Ovary (tissue), 9 donors: Measurements from ENCODE around the gene ZNF518B. TPM values are rescaled to one million over a fixed set of nuclear protein-coding genes. Genes with fewer than 3 reads are reported as not detected.

Experiments used
- DNase-seq, 5 donors: peaks; one replicate each; pipeline ENCODE4 v3.0.0-alpha.2; 2019 to 2020
- H3K27ac ChIP-seq, 2 donors: fragments of 200-600 bp; one replicate each; pipeline versions ENCODE4 v1.5.1 to v1.8.0; 2019 to 2022
- H3K27me3 ChIP-seq: fragments of 200-600 bp; one replicate; pipeline ENCODE4 v1.8.0; 2022
- H3K36me3 ChIP-seq: fragments of 200-600 bp; sonication (generic); one replicate; pipeline ENCODE4 v1.5.1; 2019
- H3K4me1 ChIP-seq: one replicate; pipeline ENCODE4 v1.8.1; 2013; ENCODE audit warnings: mild to moderate bottlenecking, moderate library complexity; ENCODE audit not compliant: insufficient read depth
- H3K4me3 ChIP-seq: fragments of 200-600 bp; sonication (generic); one replicate; pipeline ENCODE4 v1.5.1; 2017
- H3K9me3 ChIP-seq, 2 donors: fragments of 200-600 bp in 1 of 2; sonication (generic) in 1 of 2; one replicate each; pipeline versions ENCODE4 v1.5.1 to v1.8.1; 2013 to 2019; ENCODE audit warnings: mild to moderate bottlenecking in 1 of 2, moderate library complexity in 1 of 2
- EP300 ChIP-seq: sonication (generic); formaldehyde crosslinking; IDR thresholded peaks from one replicate; pipeline ENCODE4 v1.6.1; 2017; ENCODE audit warnings: antibody characterized with exemption
- POLR2A ChIP-seq: fragments of 450-650 bp; IDR thresholded peaks from one replicate; pipeline ENCODE4 v1.6.1; 2017; ENCODE audit warnings: antibody characterized with exemption, mild to moderate bottlenecking, moderate library complexity
- WGBS, 3 donors: extraction: QIAGEN DNeasy Blood & Tissue Kit in 1 of 3; methylation state at CpG; one replicate each; pipeline versions ENCODE4 v1.1.5 to v1.1.7; 2013 to 2017; 5-methylcytosine and 5-hydroxymethylcytosine counted together
- intact Hi-C, 4 donors: fragments of 100-400 bp; cut with DNase I; formaldehyde crosslinking; loops; one replicate each; pipeline versions ENCODE4 v1.11.0 to v1.15.1; 2022 to 2023
- polyA plus RNA-seq, 2 donors: library from polyadenylated mRNA; stranded (reverse); fragments of 200-250 nt in 1 of 2; fragments of 350-450 nt in 1 of 2; fragmentation: Illumina TruSeq in 1 of 2; extraction: RNeasy Lipid Tissue Mini Kit (QIAGEN cat#74804) in 1 of 2; gene quantifications; one replicate each; pipeline ENCODE4 v1.2.3, GENCODE V29; 2013 to 2014
- total RNA-seq, 7 donors: library from RNA; depleted of rRNA in 2 of 7; stranded (reverse); fragments of >200 nt in 2 of 7; fragmentation: NEBNext Ultra II Directional in 3 of 7; extraction: Animal tissue kit (Norgen Biotek cat#: 25700) in 3 of 7; gene quantifications; one replicate each; pipeline versions ENCODE4 v1.1.0 to v1.2.4, GENCODE V29; 2016 to 2023
- TF ChIP-seq, protein P1 (sequence below), 3 donors: fragments of 450-650 bp in 2 of 3; fragments of 200-600 bp in 1 of 3; IDR thresholded peaks; one replicate each; pipeline versions ENCODE4 v1.5.1 to v1.8.0; 2016 to 2022; ENCODE audit warnings: antibody characterized with exemption in 3 of 3, mild to moderate bottlenecking in 1 of 3
- donor health status: DM: no; HTN: no; CAD: no; lungs with moderate emphysema.
- donor health status: DM: no; HTN: no; CAD: no.
- donor health status: Bipolar disorder and iron deficiency.
- donor health status: DM: yes; HTN: yes; CAD: no.
- donor health status: DM: no; HTN: no; CAD: no.
- donor health status: DM: yes; HTN: yes; CAD: no.

The ZNF518B gene
- total and polyA plus RNA-seq, 9 donors = 10.2 to 42.1 (median 27.5) TPM

DNA sequence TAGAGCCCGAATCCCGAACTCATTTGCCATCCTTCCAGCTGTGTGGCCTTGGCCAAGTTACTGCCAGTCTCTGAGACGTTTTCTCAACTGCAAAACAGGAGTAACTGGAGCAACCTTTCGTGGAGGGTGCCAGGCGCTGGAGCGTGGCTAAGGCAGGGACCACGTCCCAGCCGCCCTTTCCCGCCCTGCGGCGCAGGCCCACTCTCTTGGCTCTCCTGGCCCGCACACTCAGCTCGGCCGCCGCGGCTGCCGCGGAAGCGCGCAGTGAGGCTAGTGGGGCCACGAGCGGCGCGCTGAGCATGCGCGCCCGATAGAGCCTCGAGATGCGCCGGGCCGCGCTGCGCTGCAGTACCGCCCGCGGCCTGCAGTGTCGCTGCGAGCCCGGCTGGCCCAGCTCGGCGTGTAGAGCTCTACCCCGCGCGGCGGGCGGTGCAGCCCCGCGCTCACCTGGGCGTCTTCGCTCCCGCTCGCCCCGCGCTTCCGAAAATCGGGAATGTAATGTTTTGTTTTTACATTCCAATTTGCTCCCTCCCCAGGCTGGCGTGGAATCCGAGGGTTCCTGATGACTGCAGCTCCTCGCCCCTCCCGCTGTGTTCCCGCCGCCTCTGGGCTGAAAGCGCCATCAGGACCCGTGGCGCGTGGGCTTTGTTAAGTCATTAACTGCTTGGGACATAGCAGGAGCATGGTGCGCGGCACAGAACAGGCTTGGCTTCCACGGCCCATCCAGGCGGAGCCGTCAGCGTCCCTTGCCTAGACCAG lies 4.0 kb upstream of the ZNF518B start:
- DNase-seq = peak; percentile 12 to 68 (median 33)
- Histone ChIP-seq H3K4me3 (peak overlapping the region; percentile 15), H3K4me1 (peaks cover 10% of the 10 kb centered on the region), H3K27me3 (no peaks in the 10 kb centered on the region), H3K36me3 (no peaks in the 10 kb centered on the region), H3K27ac (no peak overlapping the region), H3K9me3 (no peaks in the 10 kb centered on the region)
- intact Hi-C loops = no loop called here
- WGBS, 3 donors = 4 to 8% (median 4%) methylated on average over 52 to 72 of the region's 72 CpGs
- TF ChIP-seq, protein P1, sequence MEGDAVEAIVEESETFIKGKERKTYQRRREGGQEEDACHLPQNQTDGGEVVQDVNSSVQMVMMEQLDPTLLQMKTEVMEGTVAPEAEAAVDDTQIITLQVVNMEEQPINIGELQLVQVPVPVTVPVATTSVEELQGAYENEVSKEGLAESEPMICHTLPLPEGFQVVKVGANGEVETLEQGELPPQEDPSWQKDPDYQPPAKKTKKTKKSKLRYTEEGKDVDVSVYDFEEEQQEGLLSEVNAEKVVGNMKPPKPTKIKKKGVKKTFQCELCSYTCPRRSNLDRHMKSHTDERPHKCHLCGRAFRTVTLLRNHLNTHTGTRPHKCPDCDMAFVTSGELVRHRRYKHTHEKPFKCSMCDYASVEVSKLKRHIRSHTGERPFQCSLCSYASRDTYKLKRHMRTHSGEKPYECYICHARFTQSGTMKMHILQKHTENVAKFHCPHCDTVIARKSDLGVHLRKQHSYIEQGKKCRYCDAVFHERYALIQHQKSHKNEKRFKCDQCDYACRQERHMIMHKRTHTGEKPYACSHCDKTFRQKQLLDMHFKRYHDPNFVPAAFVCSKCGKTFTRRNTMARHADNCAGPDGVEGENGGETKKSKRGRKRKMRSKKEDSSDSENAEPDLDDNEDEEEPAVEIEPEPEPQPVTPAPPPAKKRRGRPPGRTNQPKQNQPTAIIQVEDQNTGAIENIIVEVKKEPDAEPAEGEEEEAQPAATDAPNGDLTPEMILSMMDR (IDR thresholded peaks at IDR 0.05) = peak; percentile 55 to 75 (median 55)
- no peak for TF ChIP-seq EP300

DNA sequence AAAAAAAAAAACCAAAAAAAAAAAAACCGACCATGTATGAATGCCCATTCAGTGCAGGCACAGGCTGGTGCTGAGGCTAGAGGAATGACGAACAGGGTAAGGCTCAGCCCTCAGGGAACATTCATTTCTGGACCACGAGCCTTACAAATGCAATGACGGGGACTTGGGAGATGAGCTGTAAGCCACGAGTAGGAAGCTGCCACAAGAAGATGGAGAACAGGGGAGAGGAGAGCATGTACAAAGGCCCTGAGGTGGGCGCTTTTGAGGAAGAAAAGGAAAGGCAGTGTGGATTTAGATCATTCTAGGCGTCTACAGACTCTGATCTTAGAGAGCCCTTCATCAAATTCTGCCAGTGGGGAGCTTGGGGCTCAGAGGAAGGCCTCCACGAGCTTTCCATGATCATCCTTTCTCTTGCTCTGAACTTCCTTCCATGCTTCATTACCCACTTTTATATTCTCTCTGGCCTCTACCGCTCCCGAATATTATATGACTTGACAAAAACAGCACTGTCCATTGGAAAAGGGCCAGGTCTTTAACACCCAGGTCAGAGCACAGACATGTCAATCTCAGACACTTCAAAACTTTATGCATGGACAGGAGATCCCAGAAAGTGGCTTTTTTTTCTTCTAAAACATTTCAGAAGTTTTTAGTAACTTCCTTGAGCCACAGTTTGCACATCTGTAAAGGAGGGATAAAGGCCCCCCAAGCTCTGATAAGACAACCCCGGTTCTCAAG lies 3.3 kb upstream of the ZNF518B start:
- Histone ChIP-seq H3K4me1 (peaks cover 11% of the 10 kb centered on the region), H3K27ac (no peak overlapping the region), H3K9me3 (no peaks in the 10 kb centered on the region), H3K36me3 (no peaks in the 10 kb centered on the region), H3K27me3 (no peaks in the 10 kb centered on the region), H3K4me3 (no peak overlapping the region)
- WGBS, 3 donors = 84 to 85% (median 85%) methylated on average over 11 of the region's 11 CpGs
- intact Hi-C loops = no loop called here
- DNase-seq = no peak
- TF ChIP-seq, protein P1 (IDR thresholded peaks at IDR 0.05) = no peak
- TF ChIP-seq EP300 (no peak), POLR2A (no peak)

DNA sequence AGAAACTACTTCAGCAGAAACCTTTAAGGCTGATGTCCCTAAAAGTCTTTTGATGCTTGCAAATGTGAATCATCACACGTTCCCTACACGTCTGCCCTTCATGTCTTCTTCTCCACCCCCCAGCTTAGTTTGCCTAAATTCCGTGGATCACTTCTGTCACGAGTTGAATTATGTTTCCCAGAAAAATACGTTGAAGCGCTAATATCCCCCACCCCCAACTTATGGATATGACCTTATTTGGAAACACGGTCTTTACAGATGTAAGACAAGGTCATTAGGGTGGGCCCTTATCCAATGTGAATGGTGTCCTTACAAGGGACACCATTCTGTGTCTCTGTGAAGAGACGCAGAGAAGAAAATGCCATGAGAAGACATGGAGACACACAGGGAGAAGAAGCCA lies 2.1 kb upstream of the ZNF518B start:
- no peaks in the 10 kb centered on the region for H3K36me3 ChIP-seq
- TF ChIP-seq POLR2A (no peak), EP300 (no peak)
- TF ChIP-seq, protein P1 (IDR thresholded peaks at IDR 0.05) = no peak
- H3K27ac ChIP-seq = no peak overlapping the region
- H3K4me3 ChIP-seq = no peak overlapping the region
- WGBS, 3 donors = 82 to 92% (median 89%) methylated on average over 8 of the region's 8 CpGs
- peaks cover 11% of the 10 kb centered on the region for H3K4me1 ChIP-seq
- H3K9me3 ChIP-seq = peaks cover 0 to under 1% of the 10 kb centered on the region in 2 donors
- DNase-seq = no peak
- intact Hi-C loops = no loop called here
- H3K27me3 ChIP-seq = no peaks in the 10 kb centered on the region

DNA sequence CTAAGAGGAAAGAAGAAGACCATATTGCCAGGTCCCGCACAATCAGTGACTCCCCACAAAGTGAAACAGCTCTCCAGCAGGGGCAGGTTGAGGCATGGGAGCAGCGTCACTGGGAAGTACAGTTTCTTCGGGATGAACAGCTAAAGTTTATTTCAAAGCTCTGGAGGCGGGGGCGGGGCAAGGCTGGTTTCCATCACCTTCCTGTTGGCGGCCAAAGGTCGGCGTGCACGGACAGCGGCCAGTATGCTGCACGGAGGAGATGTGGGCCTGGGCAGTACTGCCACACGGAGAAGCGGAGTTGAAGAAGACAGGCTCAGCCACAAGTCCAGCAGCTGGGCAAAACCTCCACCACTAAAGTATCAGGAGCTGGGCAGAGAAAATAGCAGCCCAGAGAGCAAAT lies 951 bp upstream of the ZNF518B start:
- no peak overlapping the region for H3K27ac ChIP-seq
- H3K4me1 ChIP-seq = peaks cover 11% of the 10 kb centered on the region
- 60 to 65% (median 61%) methylated on average over 13 of the region's 13 CpGs for WGBS, 3 donors
- DNase-seq = peak in 1 of 5 donors; percentile 24
- H3K36me3 ChIP-seq = no peaks in the 10 kb centered on the region
- H3K4me3 ChIP-seq = no peak overlapping the region
- intact Hi-C loops = no loop called here
- TF ChIP-seq POLR2A (no peak), EP300 (no peak)
- TF ChIP-seq, protein P1 (IDR thresholded peaks at IDR 0.05) = no peak
- H3K27me3 ChIP-seq = no peaks in the 10 kb centered on the region
- peaks cover 0 to 6% of the 10 kb centered on the region in 2 donors for H3K9me3 ChIP-seq
